K562 (cell line): ENCODE measurements around the gene SSU72. TPM values are rescaled to one million over a fixed set of nuclear protein-coding genes. Genes with fewer than 3 reads are reported as not detected.

Experiments used
- ATAC-seq: fragments of 200-7000 bp; cut with Tn5 transposase; 3 replicates; pipeline ENCODE4 v1.9.1; 2020; ENCODE audit warnings: moderate library complexity
- BruUV-seq: library from RNA; stranded (reverse); fragments of 400-500 nt; replicated peaks from 2 replicates; lab custom pipeline; 2021; lab: Mats Ljungman, UMichigan
- CTCF ChIA-PET: fragments of 300-600 bp; formaldehyde crosslinking; extraction: SDS; loops from one replicate; lab custom pipeline; 2021; ENCODE audit warnings: low intra/inter-chr PET ratio; lab: Yijun Ruan, JAX
- POLR2A ChIA-PET: fragments of 300-600, 350-650 bp; sonication (Branson Sonifier 250); formaldehyde crosslinking; extraction: SDS; loops from one replicate; lab custom pipeline; 2021; ENCODE audit warnings: antibody characterized with exemption, inconsistent platforms; lab: Yijun Ruan, JAX
- DNase-seq, 4 experiments: peaks; one replicate each; pipeline versions ENCODE4 v3.0.0 to v3.0.0-alpha.2; 2011 to 2018; ENCODE audit warnings: low spot score in 3 of 4, mixed read lengths in 3 of 4; ENCODE audit errors: extremely low read depth in 1 of 4
- FAIRE-seq: peaks from 2 replicates; lab custom pipeline; 2011; peaks lifted over from hg19 to GRCh38; lab: Jason Lieb, UNC
- H2AFZ ChIP-seq: 2 replicates; pipeline ENCODE4 v1.6.0; 2011; ENCODE audit warnings: low read depth, low read length, control low read depth, inconsistent platforms
- H3K27ac ChIP-seq: fragments of 200-600 bp; 3 replicates; pipeline ENCODE4 v1.8.0; 2011; ENCODE audit warnings: low read depth, mild to moderate bottlenecking, control low read depth, inconsistent platforms, low read length, moderate library complexity, mixed read lengths; ENCODE audit errors: extremely low read depth
- H3K27me3 ChIP-seq, 2 experiments: fragments of 300-600 bp in 1 of 2; 2 replicates in 1 of 2; 3 replicates in 1 of 2; pipeline versions ENCODE4 v1.6.0 to v1.8.0; 2011; ENCODE audit warnings: inconsistent platforms in 2 of 2, low read length in 2 of 2, mild to moderate bottlenecking in 1 of 2, mixed read lengths in 1 of 2, moderate library complexity in 1 of 2; ENCODE audit not compliant: control insufficient read depth in 2 of 2, insufficient read depth in 2 of 2
- H3K36me3 ChIP-seq: fragments of 300-600 bp; 3 replicates; pipeline ENCODE4 v1.8.0; 2011; ENCODE audit warnings: mild to moderate bottlenecking, low read length, inconsistent platforms; ENCODE audit not compliant: control insufficient read depth, insufficient read depth
- H3K4me1 ChIP-seq, 2 experiments: fragments of 200-600 bp in 1 of 2; replicated peaks in 1 of 2; 2 replicates in 1 of 2; 3 replicates in 1 of 2; pipeline versions ENCODE4 v1.5.1 to v1.8.0; 2011; ENCODE audit warnings: inconsistent platforms in 2 of 2, low read length in 2 of 2, mild to moderate bottlenecking in 1 of 2, mixed read lengths in 1 of 2, moderate library complexity in 1 of 2; ENCODE audit not compliant: control insufficient read depth in 2 of 2, insufficient read depth in 2 of 2
- H3K4me2 ChIP-seq: 2 replicates; pipeline ENCODE4 v1.6.1; 2011; ENCODE audit warnings: low read length, control low read depth, inconsistent platforms, mixed read lengths; ENCODE audit not compliant: insufficient read depth
- H3K4me3 ChIP-seq: fragments of 200-600 bp; sonication (generic), shearing (Covaris generic); 2 replicates; pipeline ENCODE4 v1.5.1; 2016; ENCODE audit warnings: control low read depth, inconsistent platforms
- H3K79me2 ChIP-seq: fragments of 200-600 bp; 3 replicates; pipeline ENCODE4 v1.8.0; 2011; ENCODE audit warnings: low read length, inconsistent platforms; ENCODE audit not compliant: control insufficient read depth, insufficient read depth
- H3K9ac ChIP-seq, 2 experiments: 2 replicates each; pipeline versions ENCODE4 v1.6.0 to v1.6.1; 2011; ENCODE audit warnings: low read depth in 2 of 2, low read length in 2 of 2, control low read depth in 1 of 2, inconsistent platforms in 1 of 2, mild to moderate bottlenecking in 1 of 2, mixed read lengths in 1 of 2; ENCODE audit not compliant: insufficient read depth in 1 of 2
- H3K9me1 ChIP-seq: one replicate; pipeline ENCODE4 v1.6.0; 2011; ENCODE audit warnings: inconsistent platforms, mild to moderate bottlenecking, low read length, moderate library complexity; ENCODE audit not compliant: control insufficient read depth, insufficient read depth
- H3K9me3 ChIP-seq: replicated peaks from 2 replicates; pipeline ENCODE4 v1.5.1; 2011; ENCODE audit warnings: low read depth, low read length, inconsistent platforms; ENCODE audit not compliant: control insufficient read depth, insufficient read depth
- H4K20me1 ChIP-seq: replicated peaks from 2 replicates; pipeline ENCODE4 v1.6.1; 2011; ENCODE audit warnings: low read length, inconsistent platforms, mixed read lengths; ENCODE audit not compliant: control insufficient read depth, insufficient read depth
- HNRNPL ChIP-seq: fragments of 200-400 bp; formaldehyde crosslinking; IDR thresholded peaks from 2 replicates; pipeline ENCODE4 v1.6.1; 2017; ENCODE audit warnings: low read depth, mild to moderate bottlenecking, low read length
- POLR2G ChIP-seq: fragments of 200-400 bp; formaldehyde crosslinking; IDR thresholded peaks from 2 replicates; pipeline ENCODE4 v1.6.1; 2017; ENCODE audit warnings: low read depth, mild to moderate bottlenecking, antibody characterized with exemption, low read length, moderate library complexity
- SUPT5H ChIP-seq: fragments of 450-650 bp; IDR thresholded peaks from 2 replicates; pipeline ENCODE4 v1.6.1; 2016
- ZNF740 ChIP-seq, 3 experiments: fragments of 200-800 bp in 1 of 3; sonication (Bioruptor generic) in 1 of 3; sonication (generic) in 1 of 3; formaldehyde crosslinking in 1 of 3; IDR thresholded peaks; 2 replicates each; pipeline versions ENCODE4 v1.6.1 to v1.8.0; 2016 to 2022; ENCODE audit warnings: mild to moderate bottlenecking in 2 of 3, missing compliant biosample characterization in 2 of 3, missing genetic modification characterization in 2 of 3, missing genetic modification reagents in 1 of 3
- WGBS: fragments of 100-300 bp; shearing (Covaris generic); methylation state at CpG from one replicate; pipeline ENCODE4 v1.1.6; 2016; ENCODE audit warnings: low coverage, mixed read lengths; ENCODE audit not compliant: insufficient coverage; ENCODE audit errors: missing lambda C conversion rate; 5-methylcytosine and 5-hydroxymethylcytosine counted together
- in situ Hi-C: fragments of 300-500 bp; cut with MboI; formaldehyde crosslinking; loops from 4 replicates; pipeline ENCODE4 v1.15.0; 2018; ENCODE audit warnings: inconsistent platforms, mixed read lengths
- intact Hi-C: fragments of 100-400 bp; cut with micrococcal nuclease; formaldehyde crosslinking; loops from 2 replicates; pipeline ENCODE4 v1.14.2; 2022
- polyA plus RNA-seq, 8 experiments: library from polyadenylated mRNA; depleted of rRNA in 4 of 8; stranded (reverse) in 5 of 8; unstranded in 3 of 8; fragments of >200 nt; fragmentation: Nextera tagmentation in 2 of 8; fragmentation: Illumina TruSeq in 1 of 8; extraction: Ambion mirVana in 2 of 8; extraction: Trizol in 1 of 8; gene quantifications; 2 replicates each; pipeline versions ENCODE4 v1.2.1 to v1.2.3, GENCODE V29; 2011 to 2014; ENCODE audit warnings: inconsistent platforms in 1 of 8, missing spikeins in 1 of 8
- total RNA-seq, 7 experiments: library from RNA; depleted of rRNA in 6 of 7; stranded (reverse); fragments of >200 nt in 6 of 7; fragmentation: Illumina TruSeq in 2 of 7; extraction: Trizol in 2 of 7; gene quantifications; 2 replicates each; pipeline versions ENCODE4 v1.2.1 to v1.2.3, GENCODE V29; 2011 to 2021; ENCODE audit warnings: low replicate concordance in 1 of 7

Gene SSU72
- total and polyA plus RNA-seq, 9 of the 15 experiments (the other 6 are each of a cell fraction or from before 2014, with no cell fraction given) = 70.8 to 201 (median 94.6) TPM

- Histone ChIP-seq H3K4me3 (no peak overlapping the region), H3K4me2 (no peak overlapping the region), H3K9me1 (no peaks in the 10 kb centered on the region), H2AFZ (no peak overlapping the region), H3K9ac (peak overlapping the region in 1 of 2 experiments; percentile 60; a peak in 2 of 4 replicates), H3K36me3 (peaks cover 46% of the 10 kb centered on the region; the same call in 2 of the 3 replicates)
- intact Hi-C loops (no loop called here), in situ Hi-C loops (no loop called here)
- DNase-seq = peak in 1 of 4 experiments; percentile 43
- POLR2A ChIA-PET = interaction anchor here (0.6 to 1.3 kb wide), 5 partner anchors 17 to 359 kb away, joined by 3 read pairs; no protein-coding TSS in a partner anchor
- TF ChIP-seq ZNF740 (CRISPR knock-in tag; IDR thresholded peaks at IDR 0.05) = no peak
- TF ChIP-seq ZNF740 (tag; IDR thresholded peaks at IDR 0.05) = no peak
- 0 out of 2 replicates have a peak, but pooled peaks have one; percentile 13 for TF ChIP-seq SUPT5H
- TF ChIP-seq HNRNPL = peak; percentile 21; the same call in 1 of the 2 replicates
- TF ChIP-seq POLR2G = peak; percentile 14; the same call in 1 of the 2 replicates
- TF ChIP-seq, all 486 proteins: peak for 3
- ATAC-seq (no peak), FAIRE-seq (no peak)
- 76% methylated on average over 37 of the region's 48 CpGs for WGBS
- Histone ChIP-seq H3K27ac (no peak overlapping the region), H3K27me3 (no peaks in the 10 kb centered on the region), H4K20me1 (no peaks in the 10 kb centered on the region), H3K4me1 (peaks cover 0 to 36% of the 10 kb centered on the region in 2 experiments; a peak in 2 of 5 replicates), H3K9me3 (peaks cover 3% of the 10 kb centered on the region), H3K79me2 (no peaks in the 10 kb centered on the region)
- CTCF ChIA-PET = no interaction called here
- no TSS peak for BruUV-seq
Measured at GRCh38 chr1:1536019-1536937, 38.4 kb downstream of the SSU72 start.
